HepG2 (cell line): ENCODE data around the gene NCKAP5L. TPM values are rescaled to one million over a fixed set of nuclear protein-coding genes. Genes with fewer than 3 reads are reported as not detected.

Experiments
- ATAC-seq: fragments of 200-7000 bp; cut with Tn5 transposase; 3 replicates; pipeline ENCODE4 v1.9.1; 2020; ENCODE audit warnings: mild to moderate bottlenecking, moderate library complexity
- BruUV-seq: library from RNA; stranded (reverse); fragments of 400-500 nt; replicated peaks from 2 replicates; lab custom pipeline; 2021; lab: Mats Ljungman, UMichigan
- CTCF ChIA-PET: fragments of 300-600 bp; formaldehyde crosslinking; extraction: SDS; loops from one replicate; lab custom pipeline; 2021; ENCODE audit warnings: low total read pairs, inconsistent platforms, low intra/inter-chr PET ratio; lab: Yijun Ruan, JAX
- POLR2A ChIA-PET: fragments of 350-600 bp; sonication (Branson Sonifier 250); formaldehyde crosslinking; loops from one replicate; lab custom pipeline; 2020; ENCODE audit warnings: antibody characterized with exemption, inconsistent platforms; lab: Yijun Ruan, JAX
- DNase-seq: peaks from one replicate; pipeline ENCODE4 v3.0.0-alpha.2; 2015; ENCODE audit warnings: low spot score
- FAIRE-seq: peaks from 3 replicates; lab custom pipeline; 2011; peaks lifted over from hg19 to GRCh38; lab: Jason Lieb, UNC
- H2AFZ ChIP-seq: one replicate; pipeline ENCODE4 v1.6.1; 2011; ENCODE audit warnings: low read length, inconsistent platforms
- H3K27ac ChIP-seq: fragments of 300-600 bp; 3 replicates; pipeline ENCODE4 v1.8.0; 2011; ENCODE audit warnings: mixed run types, mild to moderate bottlenecking, mixed read lengths, low read length, inconsistent platforms; ENCODE audit not compliant: insufficient read depth; ENCODE audit errors: extremely low read length
- H3K27me3 ChIP-seq, 2 experiments: fragments of 200-600 bp in 1 of 2; 2 replicates in 1 of 2; 3 replicates in 1 of 2; pipeline versions ENCODE4 v1.6.0 to v1.8.0; 2011; ENCODE audit warnings: low read length in 2 of 2, mild to moderate bottlenecking in 2 of 2, moderate library complexity in 2 of 2, inconsistent platforms in 1 of 2; ENCODE audit not compliant: insufficient read depth in 2 of 2, control insufficient read depth in 1 of 2
- H3K36me3 ChIP-seq, 2 experiments: fragments of 200-600 bp in 1 of 2; replicated peaks in 1 of 2; 2 replicates in 1 of 2; 3 replicates in 1 of 2; pipeline versions ENCODE4 v1.5.1 to v1.8.0; 2011; ENCODE audit warnings: low read length in 2 of 2, inconsistent platforms in 1 of 2; ENCODE audit not compliant: insufficient read depth in 2 of 2, control insufficient read depth in 1 of 2
- H3K4me1 ChIP-seq: 2 replicates; pipeline ENCODE4 v1.5.1; 2012; ENCODE audit warnings: low read length, inconsistent platforms; ENCODE audit not compliant: insufficient read depth
- H3K4me2 ChIP-seq: 2 replicates; pipeline ENCODE4 v1.6.0; 2011; ENCODE audit warnings: low read depth, low read length, inconsistent platforms
- H3K4me3 ChIP-seq, 3 experiments: fragments of 200-600 bp in 1 of 3; sonication (generic), shearing (Covaris generic) in 1 of 3; replicated peaks in 1 of 3; 2 replicates each; pipeline ENCODE4 v1.5.1; 2011 to 2016; ENCODE audit warnings: low read length in 3 of 3, inconsistent platforms in 2 of 3, low read depth in 2 of 3, mild to moderate bottlenecking in 2 of 3, control low read depth in 1 of 3, mixed read lengths in 1 of 3; ENCODE audit not compliant: insufficient read depth in 1 of 3
- H3K79me2 ChIP-seq: one replicate; pipeline ENCODE4 v1.6.1; 2011; ENCODE audit warnings: low read length, inconsistent platforms; ENCODE audit not compliant: insufficient read depth
- H3K9ac ChIP-seq: 2 replicates; pipeline ENCODE4 v1.6.0; 2011; ENCODE audit warnings: mild to moderate bottlenecking, low read depth, low read length, inconsistent platforms; ENCODE audit not compliant: insufficient read depth
- H3K9me3 ChIP-seq: 2 replicates; pipeline ENCODE4 v1.5.1; 2012; ENCODE audit warnings: mild to moderate bottlenecking, low read length
- H4K20me1 ChIP-seq: 2 replicates; pipeline ENCODE4 v1.6.0; 2011; ENCODE audit warnings: inconsistent platforms, mild to moderate bottlenecking, low read length, moderate library complexity; ENCODE audit not compliant: insufficient read depth
- AHR ChIP-seq: IDR thresholded peaks from 2 replicates; pipeline ENCODE4 v1.6.1; 2018; ENCODE audit warnings: missing genetic modification reagents, missing compliant biosample characterization
- FLYWCH1 ChIP-seq: sonication (generic); formaldehyde crosslinking; IDR thresholded peaks from 2 replicates; pipeline ENCODE4 v1.8.1; 2023; ENCODE audit warnings: mild to moderate bottlenecking, missing genetic modification reagents
- GATA4 ChIP-seq: sonication (generic); IDR thresholded peaks from 2 replicates; pipeline ENCODE4 v1.6.1; 2016; ENCODE audit warnings: antibody characterized with exemption, low read depth, borderline replicate concordance
- HOXD1 ChIP-seq: sonication (generic); formaldehyde crosslinking; IDR thresholded peaks from 2 replicates; pipeline ENCODE4 v1.5.0; 2020; ENCODE audit warnings: missing genetic modification reagents
- KLF13 ChIP-seq: sonication (generic); formaldehyde crosslinking; IDR thresholded peaks from 2 replicates; pipeline ENCODE4 v1.4.0; 2020; ENCODE audit warnings: mild to moderate bottlenecking, missing genetic modification reagents
- MYPOP ChIP-seq: sonication (generic); formaldehyde crosslinking; IDR thresholded peaks from 2 replicates; pipeline ENCODE4 v1.8.1; 2023; ENCODE audit warnings: mild to moderate bottlenecking, moderate library complexity, missing genetic modification reagents
- NFE2 ChIP-seq: sonication (generic); formaldehyde crosslinking; IDR thresholded peaks from 2 replicates; pipeline ENCODE4 v1.4.0; 2020; ENCODE audit warnings: missing genetic modification reagents
- PATZ1 ChIP-seq: sonication (generic); formaldehyde crosslinking; IDR thresholded peaks from 2 replicates; pipeline ENCODE4 v1.4.0; 2020; ENCODE audit warnings: missing genetic modification reagents
- PCBP1 ChIP-seq: fragments of 200-400 bp; formaldehyde crosslinking; IDR thresholded peaks from 2 replicates; pipeline ENCODE4 v1.6.1; 2017; ENCODE audit warnings: mild to moderate bottlenecking, low read depth, low read length, borderline replicate concordance
- RORA ChIP-seq: sonication (generic); formaldehyde crosslinking; IDR thresholded peaks from 2 replicates; pipeline ENCODE4 v1.5.0; 2020; ENCODE audit warnings: mild to moderate bottlenecking, missing genetic modification reagents, moderate library complexity
- SMAD1 ChIP-seq: sonication (generic); formaldehyde crosslinking; IDR thresholded peaks from 2 replicates; pipeline ENCODE4 v1.4.0; 2020; ENCODE audit warnings: missing genetic modification reagents, low read depth, mild to moderate bottlenecking, borderline replicate concordance
- TSC22D2 ChIP-seq: sonication (generic); formaldehyde crosslinking; IDR thresholded peaks from 2 replicates; pipeline ENCODE4 v1.5.1; 2020; ENCODE audit warnings: missing genetic modification reagents, mild to moderate bottlenecking, borderline replicate concordance
- ZNF709 ChIP-seq: sonication (generic); formaldehyde crosslinking; IDR thresholded peaks from 2 replicates; pipeline ENCODE4 v1.5.0; 2020; ENCODE audit warnings: mild to moderate bottlenecking, missing genetic modification reagents
- ZNF746 ChIP-seq: sonication (generic); formaldehyde crosslinking; IDR thresholded peaks from 2 replicates; pipeline ENCODE4 v1.8.0; 2022; ENCODE audit warnings: mild to moderate bottlenecking, missing genetic modification reagents
- WGBS: methylation state at CpG from one replicate; pipeline ENCODE4 v1.1.6; 2017; ENCODE audit warnings: low lambda C conversion rate; 5-methylcytosine and 5-hydroxymethylcytosine counted together
- in situ Hi-C: cut with HindIII; loops from 2 replicates; pipeline ENCODE4 v1.10.0; 2017; ENCODE audit warnings: low pct_unique_long_range_greater_than_20kb; ENCODE audit not compliant: extremely low pct_ligation_motif_present
- intact Hi-C: fragments of 100-400 bp; cut with micrococcal nuclease; formaldehyde crosslinking; loops from one replicate; pipeline ENCODE4 v1.10.0; 2022; ENCODE audit not compliant: unreplicated experiment
- polyA plus RNA-seq, 8 experiments: library from polyadenylated mRNA; depleted of rRNA in 3 of 8; stranded (reverse) in 7 of 8; unstranded in 1 of 8; fragments of >200 nt; fragmentation: Illumina TruSeq in 4 of 8; extraction: Trizol in 4 of 8; gene quantifications; 2 replicates each; pipeline versions ENCODE4 v1.2.1 to v1.2.3, GENCODE V29; 2011 to 2016; ENCODE audit warnings: low read depth in 4 of 8, missing spikeins in 1 of 8, mixed read lengths in 1 of 8; ENCODE audit not compliant: insufficient read depth in 1 of 8
- total RNA-seq, 5 experiments: library from RNA; depleted of rRNA; stranded (reverse); fragments of >200 nt; fragmentation: Illumina TruSeq; extraction: Trizol; gene quantifications; 2 replicates each; pipeline ENCODE4 v1.2.3, GENCODE V29; 2016; ENCODE audit warnings: low read depth in 1 of 5
- TF ChIP-seq, protein P1 (sequence below): sonication (generic); formaldehyde crosslinking; IDR thresholded peaks from 2 replicates; pipeline ENCODE4 v1.9.0; 2021; ENCODE audit warnings: missing genetic modification reagents, borderline replicate concordance

NCKAP5L gene
- total and polyA plus RNA-seq, 2 of the 13 experiments (the other 11 are each of a cell fraction or from before 2014, with no cell fraction given), result 4.1 to 9.0 TPM

GRCh38 chr12:49811961-49812401, 16.2 kb downstream of the NCKAP5L start:
- intact Hi-C loops, result no loop called here
- no peak overlapping the region for H3K27ac ChIP-seq
- peaks cover 0 to 2% of the 10 kb centered on the region in 2 experiments; a peak in 2 of 5 replicates for H3K36me3 ChIP-seq
- ATAC-seq (no peak), DNase-seq (no peak), FAIRE-seq (no peak)
- H2AFZ ChIP-seq, result no peak overlapping the region
- H3K9me3 ChIP-seq, result no peaks in the 10 kb centered on the region
- H3K4me2 ChIP-seq, result no peak overlapping the region
- H4K20me1 ChIP-seq, result no peaks in the 10 kb centered on the region
- no TSS peak for BruUV-seq
- ChIA-PET CTCF (no interaction called here), POLR2A (no interaction called here)
- 97% methylated on average over 4 of the region's 4 CpGs for WGBS
- H3K27me3 ChIP-seq, result no peaks in the 10 kb centered on the region
- no peak overlapping the region for H3K4me3 ChIP-seq
- H3K9ac ChIP-seq, result no peak overlapping the region
- TF ChIP-seq ZNF746 (CRISPR knock-in tag) (no peak), SMAD1 (no peak), PCBP1 (no peak), MYPOP (CRISPR knock-in tag) (no peak), ZNF709 (no peak), HOXD1 (CRISPR knock-in tag) (no peak), AHR (CRISPR knock-in tag) (no peak), RORA (CRISPR knock-in tag) (no peak), GATA4 (no peak), NFE2 (CRISPR knock-in tag) (no peak), TSC22D2 (CRISPR knock-in tag) (no peak), KLF13 (CRISPR knock-in tag) (no peak), FLYWCH1 (CRISPR knock-in tag) (no peak), PATZ1 (CRISPR knock-in tag) (no peak)
- TF ChIP-seq, protein P1, sequence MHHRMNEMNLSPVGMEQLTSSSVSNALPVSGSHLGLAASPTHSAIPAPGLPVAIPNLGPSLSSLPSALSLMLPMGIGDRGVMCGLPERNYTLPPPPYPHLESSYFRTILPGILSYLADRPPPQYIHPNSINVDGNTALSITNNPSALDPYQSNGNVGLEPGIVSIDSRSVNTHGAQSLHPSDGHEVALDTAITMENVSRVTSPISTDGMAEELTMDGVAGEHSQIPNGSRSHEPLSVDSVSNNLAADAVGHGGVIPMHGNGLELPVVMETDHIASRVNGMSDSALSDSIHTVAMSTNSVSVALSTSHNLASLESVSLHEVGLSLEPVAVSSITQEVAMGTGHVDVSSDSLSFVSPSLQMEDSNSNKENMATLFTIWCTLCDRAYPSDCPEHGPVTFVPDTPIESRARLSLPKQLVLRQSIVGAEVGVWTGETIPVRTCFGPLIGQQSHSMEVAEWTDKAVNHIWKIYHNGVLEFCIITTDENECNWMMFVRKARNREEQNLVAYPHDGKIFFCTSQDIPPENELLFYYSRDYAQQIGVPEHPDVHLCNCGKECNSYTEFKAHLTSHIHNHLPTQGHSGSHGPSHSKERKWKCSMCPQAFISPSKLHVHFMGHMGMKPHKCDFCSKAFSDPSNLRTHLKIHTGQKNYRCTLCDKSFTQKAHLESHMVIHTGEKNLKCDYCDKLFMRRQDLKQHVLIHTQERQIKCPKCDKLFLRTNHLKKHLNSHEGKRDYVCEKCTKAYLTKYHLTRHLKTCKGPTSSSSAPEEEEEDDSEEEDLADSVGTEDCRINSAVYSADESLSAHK, result no peak
- H3K79me2 ChIP-seq, result no peaks in the 10 kb centered on the region
- in situ Hi-C loops, result no loop called here
- no peaks in the 10 kb centered on the region for H3K4me1 ChIP-seq
